Measurements from ENCODE around the gene GPRC5C.

The GPRC5C gene

DNA sequence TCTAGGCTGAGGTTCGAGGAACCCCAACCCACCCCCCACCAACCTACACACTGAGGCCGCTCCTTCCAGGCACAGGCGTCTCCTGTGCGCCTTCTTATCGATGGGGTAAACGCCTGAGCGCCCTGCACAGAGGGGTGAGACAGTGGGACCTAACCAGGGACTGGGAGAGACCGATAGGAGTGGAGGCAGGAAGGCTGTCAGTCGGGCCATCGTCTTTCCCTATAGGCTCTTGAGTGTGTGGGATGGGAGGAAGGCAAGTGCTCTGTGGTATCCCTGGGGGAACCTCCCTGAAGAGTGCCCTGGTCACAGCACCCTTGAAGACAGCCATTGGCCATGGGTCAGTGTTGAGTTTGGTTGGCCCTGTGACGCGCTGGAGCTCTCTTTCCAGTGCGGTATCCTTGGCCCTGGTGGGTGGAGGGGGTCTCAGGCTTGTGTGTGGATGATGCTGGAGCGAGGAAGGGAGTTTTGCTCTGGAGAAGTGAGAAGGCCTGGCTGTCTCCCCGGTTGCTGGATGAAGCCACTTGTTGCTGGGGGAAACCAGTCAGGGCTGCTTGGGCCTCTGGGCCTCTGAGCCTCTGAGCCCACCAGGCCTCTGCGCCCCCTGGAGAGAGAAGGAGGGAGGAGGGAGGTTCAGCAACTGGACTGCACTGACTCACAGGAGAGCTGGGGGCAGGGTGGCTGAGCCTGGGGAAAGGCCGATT is 1.7 kb downstream of the GPRC5C start:
- DNase-seq = no peak

DNA sequence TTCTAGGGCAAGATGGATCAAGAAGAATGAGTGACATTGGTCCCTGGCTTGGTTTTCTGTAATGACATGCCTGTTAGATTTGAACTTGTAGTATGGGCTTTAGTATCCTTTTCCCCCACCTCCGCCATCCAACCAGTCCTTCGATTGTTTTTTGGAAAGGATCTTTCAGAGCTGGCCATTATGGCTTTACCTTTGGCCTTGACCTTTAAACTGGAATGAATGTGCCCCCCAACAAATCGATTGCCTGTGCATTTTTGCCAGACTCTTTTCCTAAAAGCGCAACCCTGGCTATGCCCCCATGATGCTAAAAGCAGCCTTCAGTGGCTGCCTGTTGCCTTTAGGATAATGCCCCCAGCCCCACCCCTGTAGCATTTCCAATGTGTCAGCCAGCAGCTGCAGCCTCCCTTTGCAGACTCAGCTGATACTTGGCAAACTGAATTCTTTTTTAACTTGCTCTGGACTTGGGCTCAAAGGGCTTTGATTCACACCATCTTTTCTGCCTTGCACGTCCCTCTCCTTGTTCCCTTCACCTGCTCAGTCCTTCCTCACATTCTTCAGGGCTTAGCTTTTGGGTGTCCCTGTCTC is 4.0 kb downstream of the GPRC5C start:
- no peak for DNase-seq

DNA sequence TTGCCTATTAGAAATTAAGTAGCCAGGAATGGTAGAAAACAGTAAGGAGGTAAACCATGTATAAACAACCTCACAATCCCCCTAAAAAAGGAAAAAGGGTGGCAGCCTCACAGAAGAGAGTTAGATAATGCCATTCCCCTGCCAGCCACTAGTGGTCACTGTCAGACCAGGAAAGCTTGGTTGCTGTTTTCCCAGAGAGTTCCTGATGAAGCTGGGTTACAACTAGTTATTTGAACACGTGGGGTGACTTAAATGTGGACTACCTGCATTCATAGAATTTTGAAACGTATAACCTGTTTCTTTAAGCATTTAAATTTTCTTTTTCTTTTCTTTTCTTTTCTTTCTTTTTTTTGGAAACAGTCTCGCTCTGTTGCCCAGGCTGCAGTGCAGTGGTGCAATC is 5.8 kb downstream of the GPRC5C start:
- DNase-seq = no peak

DNA sequence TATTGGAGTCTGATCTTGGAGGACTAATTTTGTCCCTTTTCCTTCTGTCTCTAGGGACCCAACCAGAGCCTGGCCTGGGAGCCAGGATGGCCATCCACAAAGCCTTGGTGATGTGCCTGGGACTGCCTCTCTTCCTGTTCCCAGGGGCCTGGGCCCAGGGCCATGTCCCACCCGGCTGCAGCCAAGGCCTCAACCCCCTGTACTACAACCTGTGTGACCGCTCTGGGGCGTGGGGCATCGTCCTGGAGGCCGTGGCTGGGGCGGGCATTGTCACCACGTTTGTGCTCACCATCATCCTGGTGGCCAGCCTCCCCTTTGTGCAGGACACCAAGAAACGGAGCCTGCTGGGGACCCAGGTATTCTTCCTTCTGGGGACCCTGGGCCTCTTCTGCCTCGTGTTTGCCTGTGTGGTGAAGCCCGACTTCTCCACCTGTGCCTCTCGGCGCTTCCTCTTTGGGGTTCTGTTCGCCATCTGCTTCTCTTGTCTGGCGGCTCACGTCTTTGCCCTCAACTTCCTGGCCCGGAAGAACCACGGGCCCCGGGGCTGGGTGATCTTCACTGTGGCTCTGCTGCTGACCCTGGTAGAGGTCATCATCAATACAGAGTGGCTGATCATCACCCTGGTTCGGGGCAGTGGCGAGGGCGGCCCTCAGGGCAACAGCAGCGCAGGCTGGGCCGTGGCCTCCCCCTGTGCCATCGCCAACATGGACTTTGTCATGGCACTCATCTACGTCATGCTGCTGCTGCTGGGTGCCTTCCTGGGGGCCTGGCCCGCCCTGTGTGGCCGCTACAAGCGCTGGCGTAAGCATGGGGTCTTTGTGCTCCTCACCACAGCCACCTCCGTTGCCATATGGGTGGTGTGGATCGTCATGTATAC is 8.0 kb downstream of the GPRC5C start:
- DNase-seq = no peak

DNA sequence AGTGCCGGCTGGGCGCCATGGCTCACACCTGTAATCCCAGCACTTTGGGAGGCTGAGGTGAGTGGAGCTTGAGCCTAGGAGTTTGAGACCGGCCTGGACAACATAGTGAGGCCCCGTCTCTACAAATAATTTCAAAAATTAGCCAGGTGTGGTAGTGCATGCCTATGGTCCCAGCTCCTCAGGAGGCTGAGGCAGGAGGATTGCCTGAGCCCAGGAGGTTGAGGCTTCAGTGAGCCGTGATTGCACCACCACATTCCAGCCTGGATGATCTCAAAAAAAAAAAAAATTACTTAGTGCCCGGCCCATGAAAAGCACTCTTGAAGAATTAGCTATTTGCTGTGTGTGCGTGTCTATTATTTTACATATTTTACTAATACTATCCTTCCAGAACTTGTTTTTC is 9.6 kb downstream of the GPRC5C start:
- DNase-seq = no peak

DNA sequence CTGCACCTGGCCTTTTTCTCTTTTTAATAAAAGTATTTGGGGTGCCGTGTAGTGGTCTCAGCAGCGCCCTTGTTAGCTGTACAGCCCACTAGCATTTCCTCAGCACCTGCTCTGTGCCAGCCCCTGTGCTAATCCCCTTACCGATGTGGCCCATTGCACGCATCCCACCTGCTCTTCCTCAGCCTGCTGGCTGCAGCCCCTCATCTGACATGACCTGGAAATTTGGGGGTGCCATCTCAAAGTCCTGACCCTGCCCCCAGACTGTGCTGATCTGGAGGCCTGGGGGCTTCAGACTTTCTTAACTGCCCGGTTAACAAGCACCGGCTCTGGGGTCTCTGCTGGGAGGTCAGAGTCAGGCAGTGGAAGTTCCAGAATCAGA is 10.4 kb downstream of the GPRC5C start:
- no peak for DNase-seq

DNA sequence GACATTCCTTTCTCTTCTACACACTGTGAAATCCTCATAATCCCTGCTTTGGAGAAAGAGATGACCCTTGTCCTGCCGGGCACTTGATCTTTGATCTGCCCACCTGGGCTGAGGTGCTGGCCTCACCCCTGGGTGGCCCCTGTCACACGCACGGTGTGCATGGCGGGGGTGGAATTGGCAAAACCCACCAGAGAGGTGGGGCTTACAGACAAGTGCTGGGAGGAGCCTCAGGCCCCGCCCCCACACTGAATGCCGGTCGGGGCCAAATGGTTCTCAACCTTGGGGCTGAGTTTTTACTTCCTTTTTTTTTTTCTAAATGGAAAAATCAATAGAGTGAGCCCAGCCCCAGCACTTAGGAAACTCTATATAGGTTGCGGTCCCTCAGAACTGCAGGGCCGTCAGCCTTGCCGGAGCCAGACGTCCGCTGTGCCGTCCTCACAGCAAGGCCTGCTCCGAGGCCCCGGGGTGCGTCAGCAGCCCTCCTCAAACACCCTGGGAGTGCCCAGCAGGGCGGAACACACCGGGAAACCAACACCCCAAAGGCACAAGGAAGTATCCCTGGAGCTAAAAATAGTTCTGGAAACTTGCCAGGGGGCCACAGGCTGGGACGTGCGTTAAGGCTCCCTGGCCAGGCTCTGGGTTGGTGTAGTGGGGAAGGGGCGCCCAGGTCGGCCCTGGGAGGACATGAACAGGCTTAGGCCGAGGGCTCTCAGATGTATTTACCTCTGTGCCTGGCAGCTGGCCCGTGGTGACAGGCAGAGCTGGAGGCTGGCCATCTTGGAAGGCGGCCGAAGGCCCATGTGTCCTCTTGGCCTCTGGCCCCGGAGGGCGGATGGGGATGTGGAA is 11.0 kb downstream of the GPRC5C start:
- DNase-seq = no peak

DNA sequence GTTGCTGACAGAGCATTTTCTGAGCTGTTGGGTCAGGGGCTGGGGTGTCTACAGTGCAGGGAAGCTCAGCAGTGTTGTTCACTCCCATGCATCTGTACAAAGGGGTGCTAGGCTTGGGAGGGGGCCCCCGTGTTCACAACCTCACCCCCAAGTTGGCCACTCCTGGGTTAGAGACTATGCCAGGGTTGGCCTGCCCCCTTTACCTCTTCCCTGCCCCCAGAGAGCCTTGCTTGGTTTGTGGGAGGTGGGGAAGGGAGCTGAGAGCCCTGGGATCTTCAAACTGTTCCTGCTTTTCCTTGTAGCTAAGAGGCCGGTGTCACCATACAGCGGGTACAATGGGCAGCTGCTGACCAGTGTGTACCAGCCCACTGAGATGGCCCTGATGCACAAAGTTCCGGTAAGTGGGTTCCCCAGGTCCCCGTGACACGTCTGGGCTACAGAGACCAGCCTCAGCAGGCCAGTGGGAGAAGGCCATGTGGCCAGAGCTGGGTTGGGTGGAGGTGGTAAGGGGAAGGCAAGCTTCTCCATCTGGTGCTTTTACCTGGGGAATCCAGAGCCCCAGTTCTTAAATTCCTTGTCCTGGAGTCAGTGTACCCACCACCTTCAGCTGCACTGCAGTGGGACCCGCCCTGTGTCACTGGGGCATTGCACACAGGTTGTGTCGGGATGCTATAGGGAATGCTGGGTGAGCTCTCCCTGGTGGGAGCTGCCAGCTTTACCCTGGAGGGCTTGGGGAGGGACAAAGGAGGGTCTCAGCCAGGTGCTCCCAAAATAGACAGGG is 11.8 kb downstream of the GPRC5C start:
- no peak for DNase-seq

DNA sequence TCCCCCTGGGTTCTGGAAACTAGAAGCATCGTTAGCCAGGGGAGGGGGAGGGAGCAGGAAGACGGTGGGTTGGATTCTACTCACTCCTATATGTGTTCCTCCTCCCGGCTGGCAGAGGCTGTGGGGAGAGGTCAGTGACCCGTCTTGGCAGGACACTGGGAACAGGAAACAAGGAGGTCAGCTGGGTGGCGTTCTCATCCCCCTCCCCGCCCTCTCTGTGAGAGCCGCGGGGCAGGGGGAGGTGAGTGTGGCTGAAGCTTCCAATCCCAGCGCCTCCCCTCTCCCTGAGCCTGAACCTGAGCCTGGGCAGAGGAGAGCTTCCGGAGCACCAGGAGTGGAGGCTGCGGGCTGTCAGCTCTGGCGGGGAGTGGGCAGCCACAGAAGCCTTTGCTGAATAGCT is 12.5 kb downstream of the GPRC5C start:
- DNase-seq = no peak

DNA sequence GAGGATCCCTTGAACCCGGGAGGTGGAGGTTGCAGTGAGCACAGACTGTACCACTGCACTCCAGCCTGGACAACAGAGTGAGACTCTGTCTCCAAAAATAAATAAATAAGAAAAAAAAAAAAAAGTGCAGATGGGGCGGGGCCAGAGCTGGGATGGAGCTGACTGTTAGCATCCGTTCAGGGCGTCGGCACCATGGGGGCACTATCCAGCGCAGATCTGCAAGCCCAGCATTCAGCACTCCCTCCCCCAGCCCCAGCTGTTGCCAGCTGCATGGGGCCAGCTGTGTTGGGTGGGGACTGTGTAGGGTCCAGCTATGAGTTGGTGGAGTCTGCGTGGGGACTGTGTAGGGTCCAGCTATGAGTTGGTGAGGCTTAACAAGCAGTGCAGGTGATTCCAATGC is 13.3 kb downstream of the GPRC5C start:
- DNase-seq = no peak

DNA sequence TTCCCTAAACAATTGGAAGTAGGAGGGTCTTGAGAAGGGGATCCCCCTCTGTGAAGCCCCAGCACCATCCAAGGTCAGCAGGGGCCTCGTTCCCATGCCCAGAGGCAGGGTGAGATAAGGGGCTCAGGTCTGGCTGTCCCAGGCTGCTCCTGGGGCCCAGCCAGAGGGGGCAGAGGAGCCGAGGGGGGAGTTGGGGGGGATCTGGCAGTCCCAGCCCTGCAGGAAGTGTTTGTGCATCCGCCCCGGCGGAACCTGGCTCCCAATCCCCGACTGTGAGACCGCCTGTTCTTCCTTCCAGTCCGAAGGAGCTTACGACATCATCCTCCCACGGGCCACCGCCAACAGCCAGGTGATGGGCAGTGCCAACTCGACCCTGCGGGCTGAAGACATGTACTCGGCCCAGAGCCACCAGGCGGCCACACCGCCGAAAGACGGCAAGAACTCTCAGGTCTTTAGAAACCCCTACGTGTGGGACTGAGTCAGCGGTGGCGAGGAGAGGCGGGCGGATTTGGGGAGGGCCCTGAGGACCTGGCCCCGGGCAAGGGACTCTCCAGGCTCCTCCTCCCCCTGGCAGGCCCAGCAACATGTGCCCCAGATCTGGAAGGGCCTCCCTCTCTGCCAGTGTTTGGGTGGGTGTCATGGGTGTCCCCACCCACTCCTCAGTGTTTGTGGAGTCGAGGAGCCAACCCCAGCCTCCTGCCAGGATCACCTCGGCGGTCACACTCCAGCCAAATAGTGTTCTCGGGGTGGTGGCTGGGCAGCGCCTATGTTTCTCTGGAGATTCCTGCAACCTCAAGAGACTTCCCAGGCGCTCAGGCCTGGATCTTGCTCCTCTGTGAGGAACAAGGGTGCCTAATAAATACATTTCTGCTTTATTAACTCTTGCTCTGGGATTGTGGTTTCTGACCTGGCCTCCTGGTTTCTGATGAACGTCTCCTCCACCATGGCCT is 14.9 kb downstream of the GPRC5C start:
- no peak for DNase-seq

DNA sequence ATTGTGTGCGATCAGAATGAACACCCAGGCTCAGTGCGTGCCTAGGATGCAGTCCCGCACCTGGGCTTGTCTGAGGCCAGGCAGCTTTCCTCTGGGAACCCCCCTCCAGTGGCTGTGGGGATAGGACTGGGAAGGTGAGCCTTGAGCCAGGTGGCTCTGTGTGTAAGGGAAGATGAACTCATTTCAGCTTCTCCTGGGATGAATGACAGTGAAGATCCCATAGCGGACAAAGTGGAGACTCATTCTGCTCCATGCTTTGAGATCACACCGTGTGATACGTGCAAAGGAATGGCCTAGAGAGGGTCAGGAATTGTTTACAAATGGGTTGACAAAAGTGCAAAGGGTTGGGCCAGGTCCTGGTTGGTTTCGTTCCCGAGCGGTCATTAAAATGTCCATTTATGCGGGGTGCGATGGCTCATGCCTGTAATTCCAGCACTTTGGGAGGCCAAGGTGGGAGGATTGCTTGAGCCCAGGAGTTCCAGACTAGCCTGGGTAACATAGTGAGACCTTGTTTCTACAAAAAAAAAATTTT is 15.8 kb downstream of the GPRC5C start:
- no peak for DNase-seq

DNA sequence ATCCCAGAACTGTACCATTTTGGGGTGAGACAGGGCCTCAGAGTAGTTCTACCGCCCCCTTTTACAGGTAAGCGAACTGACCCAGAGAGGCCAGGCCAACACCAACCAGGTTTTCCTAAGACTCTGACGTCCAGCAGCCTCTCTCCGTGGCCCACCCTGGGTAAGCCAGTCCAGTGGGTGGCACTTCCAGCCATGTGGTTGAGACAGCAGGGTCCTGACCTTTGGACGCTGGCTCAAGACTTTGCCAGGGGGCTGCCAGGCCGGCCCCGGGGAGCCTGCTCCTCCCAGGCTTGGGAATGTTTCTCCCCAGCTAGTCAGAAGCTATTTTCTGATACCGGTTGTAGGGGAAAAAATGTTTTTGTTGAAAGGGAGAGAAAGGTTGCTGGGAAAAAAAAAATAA is 16.9 kb downstream of the GPRC5C start:
- no peak for DNase-seq

DNA sequence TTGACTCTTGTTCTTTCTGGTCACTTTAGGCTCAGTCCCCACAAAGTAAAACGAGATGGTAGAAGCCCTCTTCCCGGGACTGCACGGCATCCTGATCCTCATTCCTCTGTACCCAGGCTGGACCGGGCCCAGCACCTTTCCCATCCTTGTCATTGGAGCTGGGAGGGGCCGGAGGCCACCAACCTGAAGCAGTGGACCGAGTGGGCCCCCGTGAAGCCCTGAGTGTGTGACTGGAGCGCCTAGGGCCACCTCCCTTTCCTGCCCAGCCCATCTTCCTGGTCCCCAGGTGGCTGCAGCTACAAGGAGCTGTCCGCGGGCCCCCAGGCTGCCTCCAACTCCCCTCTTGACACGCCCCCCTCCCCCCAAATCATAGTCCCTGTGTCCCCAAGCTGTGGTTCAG is 17.4 kb downstream of the GPRC5C start:
- DNase-seq = no peak

DNA sequence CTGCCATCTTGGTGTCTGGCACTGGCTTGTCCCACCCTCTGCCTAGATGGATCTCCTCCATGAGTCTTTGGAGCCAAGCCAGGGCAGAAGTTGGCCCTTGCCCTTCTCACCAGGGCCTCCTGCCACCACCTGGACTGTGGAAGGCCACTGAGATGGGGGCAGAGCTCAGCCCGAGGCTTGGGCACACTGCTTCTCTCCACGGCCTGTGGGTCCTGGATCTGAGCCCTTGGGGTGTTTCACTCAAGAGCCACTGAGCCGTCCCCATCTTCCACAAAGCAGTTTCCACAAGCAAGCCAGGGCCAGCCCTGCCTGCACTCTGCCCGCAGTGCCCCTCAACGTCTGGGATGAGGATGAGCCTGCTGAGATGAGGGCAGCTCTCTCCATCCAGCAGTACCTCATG is 17.9 kb downstream of the GPRC5C start:
- no peak for DNase-seq

DNA sequence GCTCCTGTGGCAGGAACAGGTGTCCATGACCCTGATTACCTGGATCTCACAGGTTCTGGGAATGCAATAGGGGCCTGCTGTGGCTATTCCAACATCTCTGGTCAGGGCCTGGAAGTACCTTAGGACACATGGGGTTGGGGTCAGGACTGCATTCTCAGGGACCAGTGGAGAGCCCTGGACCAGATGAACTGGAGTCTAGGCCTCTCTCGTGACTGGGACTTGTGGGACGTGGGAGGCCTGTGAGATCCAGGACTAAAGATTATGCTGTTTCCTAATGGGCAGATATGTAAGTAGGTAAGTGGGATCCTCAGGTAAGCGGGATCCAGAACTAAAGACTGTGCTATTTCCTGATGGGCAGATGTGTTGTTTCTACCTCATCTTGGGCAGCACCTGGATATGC is 18.3 kb downstream of the GPRC5C start:
- no peak for DNase-seq

DNA sequence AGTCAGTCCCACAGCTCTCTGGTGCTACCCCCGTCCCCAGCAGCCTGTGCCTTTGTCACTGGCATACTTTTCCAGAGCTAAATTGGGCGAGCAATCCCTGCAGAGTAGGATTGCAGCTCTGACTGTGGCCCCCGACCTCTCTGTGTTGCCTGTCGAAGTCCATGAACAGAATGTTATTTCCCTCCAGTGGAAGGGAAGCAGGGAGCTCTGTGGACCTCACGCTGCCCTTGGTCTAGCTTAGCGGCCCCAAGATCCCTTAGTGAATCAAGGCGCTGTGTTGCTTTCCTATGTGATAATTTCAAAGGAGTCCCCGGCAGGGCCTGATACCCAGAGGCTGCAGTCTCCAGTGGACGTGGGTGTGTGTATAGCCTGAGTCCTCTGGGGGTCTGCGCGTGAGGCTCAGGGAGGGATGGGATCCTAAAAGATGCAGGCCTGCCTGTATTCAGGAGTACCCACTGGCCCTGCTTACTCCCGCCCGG is 19.1 kb downstream of the GPRC5C start:
- DNase-seq = no peak

DNA sequence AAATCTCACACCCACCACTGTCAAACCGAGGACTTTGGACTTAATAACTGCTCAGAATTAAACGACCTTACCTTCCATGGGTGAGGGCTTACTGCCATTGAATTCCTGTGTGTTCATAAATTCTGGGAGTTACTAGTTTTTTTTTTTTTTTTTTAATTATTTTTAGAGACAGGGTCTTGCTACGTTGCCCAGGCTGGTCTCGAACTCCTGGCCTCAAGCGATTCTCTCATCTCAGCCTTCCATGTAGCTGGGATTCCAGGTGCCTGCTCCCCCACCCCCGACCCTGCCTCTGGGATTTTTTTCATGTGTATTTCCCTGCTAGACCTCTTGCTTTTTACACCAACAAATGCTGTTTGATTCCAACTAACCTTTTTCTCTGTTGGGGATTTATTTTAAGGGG is 19.7 kb downstream of the GPRC5C start:
- no peak for DNase-seq

DNA sequence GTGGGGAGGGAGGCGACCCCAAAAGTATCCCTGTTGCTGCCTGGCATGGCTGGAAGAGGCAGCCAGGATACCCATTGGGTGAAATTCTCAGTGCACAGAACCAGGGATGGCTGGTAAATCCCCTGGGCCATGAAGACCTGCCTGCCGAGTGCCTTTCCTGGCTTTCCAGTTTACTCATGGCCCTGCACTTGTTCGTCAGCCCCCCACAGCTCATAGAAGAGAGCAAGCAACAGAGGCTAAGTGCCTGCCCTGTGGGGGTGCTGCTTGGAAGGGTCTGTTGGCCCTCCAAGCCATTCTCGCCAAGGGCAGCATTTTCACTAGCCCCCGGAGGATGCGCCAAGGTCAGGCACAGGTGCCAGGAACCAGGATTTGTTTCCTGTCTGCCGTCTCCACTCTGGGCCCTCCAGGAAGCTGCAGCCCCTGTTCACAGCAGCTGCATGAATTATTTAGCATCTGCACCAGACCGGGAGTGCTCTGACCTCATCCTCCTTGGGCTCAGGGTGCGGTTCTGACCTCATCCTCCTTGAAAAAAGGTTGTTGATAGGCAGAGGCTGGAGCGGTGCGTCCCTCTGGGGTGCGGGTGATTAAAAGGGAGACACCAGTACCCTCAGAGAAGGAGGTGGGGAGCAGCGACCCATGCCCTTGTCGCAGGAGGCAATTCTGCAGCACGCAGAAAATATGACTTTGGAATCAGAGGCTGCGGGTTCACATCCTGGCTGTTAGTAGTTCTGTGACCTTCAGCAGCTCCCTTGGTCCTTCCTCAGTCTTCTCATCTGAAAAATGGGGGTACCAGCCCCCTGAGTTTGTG is 20.3 kb downstream of the GPRC5C start:
- DNase-seq = no peak

All from stimulated activated naive CD4-positive, alpha-beta T cell treated with Interleukin-2 at 50 U/mL for 16 hours (primary cell).